Panc1 (cell line): ENCODE results near the gene SDK1. TPM values are rescaled to one million over a fixed set of nuclear protein-coding genes. Genes with fewer than 3 reads are reported as not detected.

Experiments used
- ATAC-seq: fragments of 200-7000 bp; cut with Tn5 transposase; 2 replicates; pipeline ENCODE4 v1.9.1; 2020; ENCODE audit warnings: mild to moderate bottlenecking, moderate library complexity
- BruUV-seq: library from RNA; stranded (reverse); fragments of 400-500 nt; replicated peaks from 2 replicates; lab custom pipeline; 2021; lab: Mats Ljungman, UMichigan
- CTCF ChIA-PET: fragments of 300-600 bp; sonication (Branson Sonifier 250); formaldehyde crosslinking; loops from one replicate; lab custom pipeline; 2022; ENCODE audit warnings: antibody characterized with exemption; lab: Charles Lee
- POLR2A ChIA-PET: fragments of 300-600 bp; sonication (Branson Sonifier 250); formaldehyde crosslinking; loops from one replicate; lab custom pipeline; 2022; ENCODE audit warnings: antibody characterized with exemption; lab: Charles Lee
- DNase-seq: peaks from one replicate; pipeline ENCODE4 v3.0.0-alpha.2; 2010; ENCODE audit warnings: low read depth, low spot score
- H3K27ac ChIP-seq: 2 replicates; pipeline ENCODE4 v1.5.1; 2011; ENCODE audit warnings: mild to moderate bottlenecking, low read length, inconsistent platforms
- H3K27me3 ChIP-seq: fragments of 200-500 bp; sonication (Bioruptor generic); 2 replicates; pipeline ENCODE4 v1.6.0; 2014; ENCODE audit warnings: low read length, inconsistent platforms; ENCODE audit not compliant: control insufficient read depth, insufficient read depth
- H3K36me3 ChIP-seq: fragments of 200-500 bp; sonication (Bioruptor generic); 2 replicates; pipeline ENCODE4 v1.5.1; 2014; ENCODE audit warnings: inconsistent platforms, mild to moderate bottlenecking, low read length, moderate library complexity; ENCODE audit not compliant: control insufficient read depth, insufficient read depth
- H3K4me1 ChIP-seq: 2 replicates; pipeline ENCODE4 v1.5.1; 2011; ENCODE audit warnings: inconsistent platforms, mild to moderate bottlenecking, low read length, moderate library complexity; ENCODE audit not compliant: control insufficient read depth, insufficient read depth
- H3K4me3 ChIP-seq, 2 experiments: 2 replicates each; pipeline ENCODE4 v1.5.1; 2011 to 2012; ENCODE audit warnings: low read depth in 2 of 2, low read length in 2 of 2, mild to moderate bottlenecking in 2 of 2, inconsistent platforms in 1 of 2, moderate library complexity in 1 of 2
- H3K9me3 ChIP-seq: fragments of 200-500 bp; sonication (Bioruptor generic); 2 replicates; pipeline ENCODE4 v1.5.1; 2014; ENCODE audit warnings: low read depth, mild to moderate bottlenecking, inconsistent platforms, low read length, moderate library complexity; ENCODE audit not compliant: control insufficient read depth, insufficient read depth
- POLR2AphosphoS5 ChIP-seq: IDR thresholded peaks from 2 replicates; pipeline ENCODE4 v1.6.1; 2012; ENCODE audit warnings: mild to moderate bottlenecking, low read depth, low read length, moderate library complexity
- SIN3A ChIP-seq: IDR thresholded peaks from 2 replicates; pipeline ENCODE4 v1.6.1; 2012; ENCODE audit warnings: low read depth, mild to moderate bottlenecking, low read length, moderate library complexity, borderline replicate concordance; ENCODE audit not compliant: insufficient read depth
- TCF7L2 ChIP-seq: IDR thresholded peaks from 2 replicates; pipeline ENCODE4 v1.6.1; 2011; ENCODE audit warnings: mild to moderate bottlenecking, low read depth, low read length, inconsistent platforms
- in situ Hi-C: cut with HindIII; loops from 2 replicates; pipeline ENCODE4 v1.10.0; 2016; ENCODE audit warnings: low sequenced_read_pairs, low pct_unique_long_range_greater_than_20kb
- intact Hi-C: fragments of 100-400 bp; cut with micrococcal nuclease; formaldehyde crosslinking; loops from one replicate; pipeline ENCODE4 v1.10.0; 2022; ENCODE audit not compliant: unreplicated experiment
- total RNA-seq: library from RNA; stranded (reverse); gene quantifications from one replicate; pipeline ENCODE4 v1.2.1, GENCODE V29; 2021; ENCODE audit not compliant: unreplicated experiment
- TF ChIP-seq, protein P1 (sequence below), 2 experiments: IDR thresholded peaks; 2 replicates each; pipeline ENCODE4 v1.6.1; 2011 to 2012; ENCODE audit warnings: low read depth in 2 of 2, control low read depth in 1 of 2, low read length in 1 of 2, mild to moderate bottlenecking in 1 of 2, moderate library complexity in 1 of 2; ENCODE audit not compliant: insufficient read depth in 1 of 2
- TF ChIP-seq, protein P2 (sequence below): fragments of 450-650 bp; IDR thresholded peaks from 2 replicates; pipeline ENCODE4 v1.5.1; 2017; ENCODE audit warnings: mild to moderate bottlenecking

Gene SDK1
- total RNA-seq, 1 experiment from 2014 or later, result 47.4 TPM

DNA sequence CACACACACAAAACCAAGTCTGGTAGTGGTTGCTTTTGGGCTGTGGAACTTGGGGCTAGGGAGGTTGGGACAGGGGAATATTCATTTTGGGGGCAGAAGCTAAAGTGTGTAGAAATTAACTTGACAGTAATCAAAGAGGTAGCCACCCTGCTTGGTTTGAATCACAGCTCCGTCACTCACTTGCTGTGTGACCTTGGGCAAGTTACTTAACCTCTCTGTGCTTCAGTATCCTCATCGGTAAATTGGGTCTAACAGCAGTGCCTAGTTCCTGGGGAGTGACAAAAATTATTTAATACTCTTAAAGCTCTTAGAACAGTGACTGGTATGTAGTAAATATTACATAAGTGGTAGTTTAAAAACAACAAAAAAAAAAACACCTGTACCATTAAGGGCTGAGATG is 489.8 kb downstream of the SDK1 start:
- TF ChIP-seq SIN3A (no peak), POLR2AphosphoS5 (no peak)
- TF ChIP-seq, protein P1, sequence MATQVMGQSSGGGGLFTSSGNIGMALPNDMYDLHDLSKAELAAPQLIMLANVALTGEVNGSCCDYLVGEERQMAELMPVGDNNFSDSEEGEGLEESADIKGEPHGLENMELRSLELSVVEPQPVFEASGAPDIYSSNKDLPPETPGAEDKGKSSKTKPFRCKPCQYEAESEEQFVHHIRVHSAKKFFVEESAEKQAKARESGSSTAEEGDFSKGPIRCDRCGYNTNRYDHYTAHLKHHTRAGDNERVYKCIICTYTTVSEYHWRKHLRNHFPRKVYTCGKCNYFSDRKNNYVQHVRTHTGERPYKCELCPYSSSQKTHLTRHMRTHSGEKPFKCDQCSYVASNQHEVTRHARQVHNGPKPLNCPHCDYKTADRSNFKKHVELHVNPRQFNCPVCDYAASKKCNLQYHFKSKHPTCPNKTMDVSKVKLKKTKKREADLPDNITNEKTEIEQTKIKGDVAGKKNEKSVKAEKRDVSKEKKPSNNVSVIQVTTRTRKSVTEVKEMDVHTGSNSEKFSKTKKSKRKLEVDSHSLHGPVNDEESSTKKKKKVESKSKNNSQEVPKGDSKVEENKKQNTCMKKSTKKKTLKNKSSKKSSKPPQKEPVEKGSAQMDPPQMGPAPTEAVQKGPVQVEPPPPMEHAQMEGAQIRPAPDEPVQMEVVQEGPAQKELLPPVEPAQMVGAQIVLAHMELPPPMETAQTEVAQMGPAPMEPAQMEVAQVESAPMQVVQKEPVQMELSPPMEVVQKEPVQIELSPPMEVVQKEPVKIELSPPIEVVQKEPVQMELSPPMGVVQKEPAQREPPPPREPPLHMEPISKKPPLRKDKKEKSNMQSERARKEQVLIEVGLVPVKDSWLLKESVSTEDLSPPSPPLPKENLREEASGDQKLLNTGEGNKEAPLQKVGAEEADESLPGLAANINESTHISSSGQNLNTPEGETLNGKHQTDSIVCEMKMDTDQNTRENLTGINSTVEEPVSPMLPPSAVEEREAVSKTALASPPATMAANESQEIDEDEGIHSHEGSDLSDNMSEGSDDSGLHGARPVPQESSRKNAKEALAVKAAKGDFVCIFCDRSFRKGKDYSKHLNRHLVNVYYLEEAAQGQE (IDR thresholded peaks at IDR 0.05; ENCODE audit: insufficient read depth in 1 of 2, low read depth in 2 of 2, low read length in 1 of 2), result no peak
- TF ChIP-seq, protein P2, sequence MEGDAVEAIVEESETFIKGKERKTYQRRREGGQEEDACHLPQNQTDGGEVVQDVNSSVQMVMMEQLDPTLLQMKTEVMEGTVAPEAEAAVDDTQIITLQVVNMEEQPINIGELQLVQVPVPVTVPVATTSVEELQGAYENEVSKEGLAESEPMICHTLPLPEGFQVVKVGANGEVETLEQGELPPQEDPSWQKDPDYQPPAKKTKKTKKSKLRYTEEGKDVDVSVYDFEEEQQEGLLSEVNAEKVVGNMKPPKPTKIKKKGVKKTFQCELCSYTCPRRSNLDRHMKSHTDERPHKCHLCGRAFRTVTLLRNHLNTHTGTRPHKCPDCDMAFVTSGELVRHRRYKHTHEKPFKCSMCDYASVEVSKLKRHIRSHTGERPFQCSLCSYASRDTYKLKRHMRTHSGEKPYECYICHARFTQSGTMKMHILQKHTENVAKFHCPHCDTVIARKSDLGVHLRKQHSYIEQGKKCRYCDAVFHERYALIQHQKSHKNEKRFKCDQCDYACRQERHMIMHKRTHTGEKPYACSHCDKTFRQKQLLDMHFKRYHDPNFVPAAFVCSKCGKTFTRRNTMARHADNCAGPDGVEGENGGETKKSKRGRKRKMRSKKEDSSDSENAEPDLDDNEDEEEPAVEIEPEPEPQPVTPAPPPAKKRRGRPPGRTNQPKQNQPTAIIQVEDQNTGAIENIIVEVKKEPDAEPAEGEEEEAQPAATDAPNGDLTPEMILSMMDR, result no peak
- intact Hi-C loops (no loop called here), in situ Hi-C loops (no loop called here)
- Histone ChIP-seq H3K9me3 (no peaks in the 10 kb centered on the region), H3K4me3 (no peak overlapping the region), H3K36me3 (no peaks in the 10 kb centered on the region), H3K27me3 (no peaks in the 10 kb centered on the region), H3K27ac (no peak overlapping the region), H3K4me1 (no peaks in the 10 kb centered on the region; the same call in 1 of the 2 replicates)
- DNase-seq (no peak), ATAC-seq (no peak)
- ChIA-PET CTCF (no interaction called here), POLR2A (interaction anchor here (0.5 kb wide), 1 partner anchor 283 kb away, joined by 5 read pairs; no protein-coding TSS in a partner anchor)
- BruUV-seq, result no TSS peak

DNA sequence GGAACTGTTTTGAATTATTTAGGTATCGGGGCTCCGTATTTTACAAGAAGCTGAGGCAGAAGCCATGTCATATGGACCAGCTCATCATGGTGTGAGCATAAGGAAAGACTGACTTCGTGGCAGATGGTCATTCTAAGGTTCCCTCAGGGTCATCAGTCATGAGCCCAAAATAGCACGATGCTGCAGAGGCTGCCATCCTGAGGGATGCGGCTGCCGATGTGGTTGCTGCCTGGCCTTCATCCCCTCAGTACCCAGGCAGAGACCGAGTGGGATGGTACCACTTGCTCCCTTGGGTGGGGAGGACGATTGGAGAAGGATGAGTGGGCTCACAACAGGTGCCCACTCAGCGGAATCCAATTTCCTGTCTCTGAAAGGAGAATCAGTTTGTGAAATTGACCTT is 490.3 kb downstream of the SDK1 start:
- in situ Hi-C loops, result no loop called here
- BruUV-seq, result no TSS peak
- ChIA-PET CTCF (no interaction called here), POLR2A (interaction anchor here (0.5 kb wide), 1 partner anchor 283 kb away, joined by 5 read pairs; no protein-coding TSS in a partner anchor)
- no peak for TF ChIP-seq SIN3A
- no peak for TF ChIP-seq POLR2AphosphoS5
- TF ChIP-seq, protein P1 (IDR thresholded peaks at IDR 0.05; ENCODE audit: insufficient read depth in 1 of 2, low read depth in 2 of 2, low read length in 1 of 2), result no peak
- TF ChIP-seq TCF7L2, result no peak
- TF ChIP-seq, protein P2, result no peak
- Histone ChIP-seq H3K4me1 (no peaks in the 10 kb centered on the region; the same call in 1 of the 2 replicates), H3K27me3 (no peaks in the 10 kb centered on the region), H3K27ac (no peak overlapping the region), H3K4me3 (no peak overlapping the region), H3K9me3 (no peaks in the 10 kb centered on the region), H3K36me3 (no peaks in the 10 kb centered on the region)
- ATAC-seq (no peak), DNase-seq (no peak)
- intact Hi-C loops, result no loop called here
